GM20431 (cell line): Measurements from ENCODE around the gene CCDC69.
"Not testable (repeated sequence)": the region's sequence is repeated elsewhere in the genome, so short reads cannot be mapped to it uniquely, and the experiment has no call there.

Source experiments
- in situ Hi-C: fragments of 300-500 bp; cut with MseI, MboI; formaldehyde crosslinking; loops from one replicate; pipeline ENCODE4 v1.15.0; 2020; ENCODE audit warnings: low sequenced_read_pairs; ENCODE audit not compliant: unreplicated experiment

The CCDC69 gene, protein sequence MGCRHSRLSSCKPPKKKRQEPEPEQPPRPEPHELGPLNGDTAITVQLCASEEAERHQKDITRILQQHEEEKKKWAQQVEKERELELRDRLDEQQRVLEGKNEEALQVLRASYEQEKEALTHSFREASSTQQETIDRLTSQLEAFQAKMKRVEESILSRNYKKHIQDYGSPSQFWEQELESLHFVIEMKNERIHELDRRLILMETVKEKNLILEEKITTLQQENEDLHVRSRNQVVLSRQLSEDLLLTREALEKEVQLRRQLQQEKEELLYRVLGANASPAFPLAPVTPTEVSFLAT

DNA sequence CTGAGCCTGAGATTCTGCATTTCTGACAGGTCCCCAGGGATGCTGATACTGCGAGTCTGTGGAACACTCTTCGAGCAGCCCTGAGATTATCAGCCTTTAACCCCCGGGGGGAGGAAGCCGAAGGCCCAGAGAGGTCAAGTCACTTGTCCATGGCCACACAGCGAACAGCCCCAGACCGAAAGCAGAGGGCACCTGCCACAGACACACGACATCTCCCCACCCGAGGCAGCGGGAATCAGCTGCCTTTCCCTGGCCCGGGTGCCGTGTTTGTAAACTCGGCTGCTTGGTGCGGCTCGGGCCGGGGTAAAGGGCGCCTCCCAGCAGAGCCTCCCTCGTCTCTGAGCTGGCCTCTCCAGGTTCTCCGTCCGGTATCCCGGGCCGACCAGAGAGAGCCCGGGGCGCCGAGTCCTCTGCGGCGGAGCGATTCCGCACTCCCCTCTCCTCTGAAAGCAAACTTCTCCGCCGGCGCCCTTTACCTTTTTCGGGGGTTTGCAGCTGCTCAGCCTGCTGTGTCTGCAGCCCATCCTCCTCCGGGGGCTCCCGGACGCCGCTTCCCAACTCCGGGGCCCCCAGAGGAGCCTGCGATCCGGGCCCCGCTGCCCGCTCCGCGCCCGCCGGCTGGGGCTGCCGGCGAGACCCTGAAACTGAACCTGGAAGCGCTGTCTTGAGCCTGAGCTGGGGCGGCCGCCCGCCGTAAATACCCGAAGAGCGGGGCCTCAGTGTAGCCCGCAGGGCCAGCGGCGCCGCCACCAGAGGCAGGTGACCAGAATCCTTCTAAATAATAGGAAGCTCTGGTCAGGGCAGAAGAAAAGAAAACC lies at the start of gene CCDC69:
Gene CCDC69, minus strand, starts transcription at position 646 of the 818 bp plus-strand sequence. Its CDS starts 122 bp downstream, at position 524.
- in situ Hi-C loops = no loop called here

DNA sequence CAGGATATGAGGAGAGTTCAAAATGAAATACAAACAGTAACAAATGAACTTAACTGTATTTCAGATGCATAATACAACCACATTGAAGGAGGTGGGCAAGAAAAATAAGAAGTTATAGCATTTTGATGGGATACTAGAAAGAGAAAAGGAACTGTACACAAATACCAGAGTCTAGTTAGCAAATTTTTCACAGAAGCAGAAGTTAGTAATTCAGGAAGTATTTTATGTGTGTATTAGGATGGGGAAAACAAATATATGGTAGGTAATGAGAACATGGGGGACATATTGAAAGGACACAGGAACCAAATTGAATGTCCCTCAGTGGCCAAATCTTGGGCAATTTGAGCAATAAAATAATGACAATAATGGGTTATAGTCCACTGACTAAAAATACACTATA lies 47.4 kb upstream of the CCDC69 start:
- in situ Hi-C loops = no loop called here

DNA sequence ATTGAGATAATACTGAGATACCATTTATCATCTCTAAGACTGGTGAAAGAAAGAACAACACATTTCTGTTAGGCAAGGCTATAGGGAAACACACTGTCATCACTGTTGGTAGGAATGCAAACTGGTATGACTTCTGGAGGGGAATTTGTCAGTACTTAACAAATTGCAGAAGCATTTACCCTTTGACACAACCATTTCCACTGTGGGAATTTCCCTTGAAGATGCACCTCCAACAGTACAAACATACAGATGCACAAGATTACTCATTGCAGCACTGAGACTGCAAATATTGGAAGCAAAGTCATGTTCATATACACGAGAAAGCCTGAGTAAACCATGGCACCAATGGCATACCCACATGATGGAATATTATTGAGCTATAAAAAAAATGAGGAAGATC lies 46.7 kb upstream of the CCDC69 start:
- in situ Hi-C loops = no loop called here

DNA sequence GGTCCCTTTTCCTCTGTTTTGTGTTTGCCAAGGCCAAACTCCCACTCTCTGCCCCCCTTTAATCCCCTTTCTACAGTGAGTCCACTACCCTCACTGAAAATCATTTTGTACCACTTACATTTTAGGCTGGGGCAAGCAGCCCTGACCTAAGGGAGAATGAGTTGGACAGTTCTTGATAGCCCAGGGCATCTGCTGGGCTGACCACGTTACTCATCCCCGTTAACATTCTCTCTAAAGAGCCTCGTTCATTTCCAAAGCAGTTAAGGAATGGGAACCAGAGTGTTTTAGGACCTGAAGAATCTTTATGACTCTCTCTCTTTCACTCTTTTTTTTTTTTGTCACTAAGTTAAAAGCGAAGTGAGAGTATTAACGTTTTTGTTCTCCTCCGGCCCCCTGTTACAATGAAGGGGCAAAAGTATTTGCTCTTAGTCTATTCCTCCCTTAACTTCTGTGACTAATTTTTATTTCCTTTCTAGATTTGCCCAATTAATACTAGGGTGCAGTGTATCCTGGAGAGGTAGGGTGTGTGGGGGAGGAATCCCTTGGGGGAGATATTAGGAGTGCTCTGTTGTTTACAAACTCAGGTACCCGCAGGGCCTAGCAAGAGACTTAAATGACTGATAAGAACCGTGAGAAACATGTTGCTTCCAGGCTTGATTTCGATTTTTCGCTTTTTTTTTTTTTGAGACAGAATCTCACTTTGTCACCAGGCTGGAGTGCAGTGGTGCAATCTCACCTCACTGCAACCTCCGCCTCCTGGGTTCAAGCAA lies 43.8 kb upstream of the CCDC69 start:
- in situ Hi-C loops = no loop called here

DNA sequence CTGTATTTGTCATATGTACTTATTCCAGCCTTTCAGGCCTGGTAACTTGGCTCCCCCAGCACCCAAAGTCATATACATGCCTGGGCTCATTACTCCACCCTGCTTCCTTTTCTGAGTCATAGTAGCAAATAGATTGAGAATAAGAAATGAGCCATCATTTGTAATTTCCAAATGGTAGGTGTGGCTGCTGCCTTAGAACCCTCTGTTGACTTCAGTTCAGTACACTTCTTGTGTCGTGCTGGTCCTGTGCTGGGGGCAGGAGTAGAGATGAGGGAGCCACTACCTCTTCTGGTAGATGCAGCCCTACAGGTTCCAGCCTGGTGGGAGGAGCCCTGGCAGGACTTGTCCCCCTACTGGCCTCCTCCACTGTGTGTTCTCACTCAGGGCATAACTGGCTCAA lies 40.2 kb upstream of the CCDC69 start:
- in situ Hi-C loops = no loop called here

DNA sequence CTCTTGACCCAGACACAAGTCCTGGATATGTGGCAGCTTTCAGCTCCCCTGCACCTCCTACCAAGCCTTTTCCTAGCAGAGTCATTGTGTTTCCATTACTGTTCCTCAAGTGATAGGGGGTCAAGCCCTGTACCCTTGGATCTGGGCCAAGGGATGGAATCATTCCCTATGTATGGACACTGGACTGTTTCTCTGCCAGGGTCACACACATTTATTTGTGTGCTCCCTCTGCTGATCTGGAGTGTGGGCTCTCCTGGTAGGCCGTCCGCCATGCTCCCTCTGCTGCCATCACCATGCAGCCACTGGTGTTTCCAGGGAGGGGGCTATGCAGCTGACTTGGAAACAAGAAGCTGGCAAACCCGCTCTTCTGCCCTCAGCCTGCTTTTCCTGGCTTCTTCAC lies 38.6 kb upstream of the CCDC69 start:
- in situ Hi-C loops = no loop called here

DNA sequence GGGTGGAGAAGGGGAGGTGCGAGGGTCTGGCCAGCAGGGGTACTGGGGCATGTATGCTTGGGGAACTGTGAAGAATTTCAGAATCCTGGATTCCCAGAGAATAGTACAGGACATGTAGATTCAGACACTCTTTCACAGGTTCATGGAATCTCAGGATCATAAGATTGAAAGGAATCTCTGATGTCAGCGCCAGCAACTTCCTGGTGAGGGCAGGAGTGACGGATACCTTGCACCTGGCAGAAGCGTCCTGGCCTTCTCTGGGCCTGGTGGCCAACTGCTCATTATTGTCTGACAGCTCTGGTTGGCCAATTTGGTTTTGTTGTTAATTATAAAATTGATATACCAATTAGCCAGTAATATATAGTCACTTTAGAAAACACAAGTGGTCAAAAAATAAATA lies 36.0 kb upstream of the CCDC69 start:
- in situ Hi-C loops = no loop called here

DNA sequence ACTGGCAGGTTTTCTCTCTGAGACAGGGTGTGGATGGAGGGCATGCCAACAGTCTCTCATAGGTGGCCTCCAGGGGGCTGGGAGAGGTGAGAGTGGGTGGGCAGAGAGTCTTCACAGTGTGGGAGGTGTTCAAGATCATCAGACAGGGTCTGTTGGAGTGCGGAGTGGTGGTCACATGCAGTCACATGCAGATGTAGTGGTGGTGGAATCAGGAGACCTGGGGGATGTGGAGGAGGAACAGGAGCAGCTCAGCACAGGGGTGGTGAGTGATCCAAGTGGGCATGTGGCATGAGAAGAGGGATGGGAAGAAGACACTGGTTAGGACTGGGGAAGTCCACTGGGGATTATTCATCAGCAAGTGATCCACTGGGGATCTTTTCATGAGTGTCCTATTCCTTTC lies 34.9 kb upstream of the CCDC69 start:
- in situ Hi-C loops = no loop called here

DNA sequence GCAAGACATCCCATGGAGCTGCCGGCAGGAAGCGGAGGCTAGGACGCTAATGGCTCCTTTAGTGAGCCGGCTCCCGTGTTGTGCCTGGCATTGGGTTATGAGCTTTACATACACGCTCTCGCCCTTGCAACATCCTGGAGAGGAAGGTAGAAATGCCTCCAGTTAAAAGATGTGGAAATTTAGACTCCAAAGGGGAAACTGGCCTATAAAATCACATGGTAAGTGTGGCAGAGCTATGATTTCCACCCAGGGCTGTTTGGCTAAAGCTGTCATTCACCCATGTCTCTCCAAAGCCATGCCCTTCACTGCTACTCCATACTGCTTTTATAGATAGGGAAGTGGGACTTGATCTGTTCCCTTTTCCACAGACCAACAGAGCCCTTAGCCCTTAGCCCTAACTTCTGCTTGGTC lies 34.3 kb upstream of the CCDC69 start:
- in situ Hi-C loops = no loop called here

DNA sequence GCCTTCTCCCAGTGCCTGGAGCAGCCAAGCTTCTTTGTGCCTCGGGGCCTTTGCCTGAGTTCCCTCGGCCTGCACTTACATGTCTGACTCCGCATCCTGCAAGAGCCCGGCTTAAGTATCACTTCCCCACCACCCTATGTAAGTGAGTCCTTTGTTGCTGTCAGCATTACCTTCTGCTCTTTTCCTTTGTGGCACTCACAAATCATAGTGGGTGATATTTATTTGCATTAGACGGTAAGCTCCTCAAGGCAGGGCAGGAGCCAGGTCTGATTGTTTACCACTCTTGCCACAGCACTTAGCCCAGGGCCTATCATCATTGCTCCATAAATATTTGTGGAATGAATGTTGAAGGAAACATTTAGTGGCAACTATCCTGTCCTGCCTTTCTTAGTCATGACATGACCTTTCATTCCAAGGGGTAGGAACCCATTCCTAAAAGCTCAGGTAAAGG lies 33.9 kb upstream of the CCDC69 start:
- in situ Hi-C loops = no loop called here

DNA sequence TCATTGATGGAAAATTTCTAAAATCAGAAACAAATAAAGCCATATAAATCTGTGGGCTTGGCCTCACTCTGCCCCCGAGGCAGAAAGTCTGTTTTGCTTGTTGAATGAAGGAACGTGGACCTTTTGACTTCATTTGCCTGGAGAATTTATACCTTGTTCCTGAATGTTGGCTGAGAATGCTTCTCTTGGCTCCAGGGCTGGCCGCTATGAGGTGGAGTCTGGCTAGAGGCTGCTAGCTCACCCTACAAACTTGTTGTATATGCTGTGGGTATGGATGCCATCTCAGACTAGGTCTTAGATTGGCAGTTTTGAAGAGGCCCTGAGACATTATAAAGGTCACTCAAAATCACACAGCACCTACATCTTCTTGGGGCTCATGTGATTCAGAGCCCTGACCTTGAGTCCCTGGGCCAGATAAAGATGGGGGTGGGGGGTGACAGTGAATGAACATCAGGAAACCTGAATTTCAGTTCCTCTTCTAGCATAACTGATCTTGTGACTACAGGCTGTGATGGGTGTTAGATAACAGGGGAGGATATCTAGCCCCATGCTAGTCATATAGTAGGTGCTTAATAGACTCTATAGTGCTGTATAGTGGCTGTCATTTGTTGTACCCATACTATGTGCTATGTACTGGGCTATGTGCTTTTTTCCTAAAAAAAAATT lies 31.9 kb upstream of the CCDC69 start:
- in situ Hi-C loops = no loop called here

DNA sequence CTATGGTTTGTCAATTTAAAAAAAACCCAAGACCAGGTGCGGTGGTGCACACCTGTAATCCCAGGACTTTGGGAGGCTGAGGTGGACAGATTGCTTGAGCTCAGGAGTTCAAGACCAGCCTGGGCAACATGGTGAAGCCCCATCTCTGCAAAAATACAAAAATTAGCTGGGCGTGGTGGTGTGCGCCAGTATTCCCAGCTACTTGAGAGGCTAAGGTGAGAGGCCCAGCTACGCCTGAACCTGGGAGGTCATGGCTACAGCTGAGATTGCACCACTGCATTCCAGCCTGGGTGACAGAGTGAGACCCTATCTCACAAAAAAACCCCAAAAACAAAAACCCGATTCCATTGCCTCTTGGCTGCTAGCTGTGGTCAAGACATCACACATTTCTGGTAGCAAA lies 31.1 kb upstream of the CCDC69 start:
- in situ Hi-C loops = not testable (repeated sequence)

DNA sequence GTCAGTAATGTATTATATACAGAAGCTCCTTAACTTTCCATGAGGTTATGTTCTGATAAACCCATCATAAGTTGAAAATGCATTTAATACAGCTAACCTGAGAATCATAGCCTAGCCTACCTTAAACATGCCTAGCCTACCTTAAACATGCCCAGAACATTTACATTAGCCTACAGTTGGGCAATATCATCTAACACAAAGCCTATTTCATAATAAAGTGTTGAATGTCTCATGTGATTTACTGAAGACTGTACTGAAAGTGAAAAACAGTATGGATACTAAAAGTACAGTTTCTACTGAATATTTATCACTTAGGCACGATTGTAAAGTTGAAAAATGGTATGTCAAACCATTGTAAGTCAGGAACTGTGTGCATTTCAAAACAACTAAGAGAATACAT lies 30.7 kb upstream of the CCDC69 start:
- in situ Hi-C loops = no loop called here

DNA sequence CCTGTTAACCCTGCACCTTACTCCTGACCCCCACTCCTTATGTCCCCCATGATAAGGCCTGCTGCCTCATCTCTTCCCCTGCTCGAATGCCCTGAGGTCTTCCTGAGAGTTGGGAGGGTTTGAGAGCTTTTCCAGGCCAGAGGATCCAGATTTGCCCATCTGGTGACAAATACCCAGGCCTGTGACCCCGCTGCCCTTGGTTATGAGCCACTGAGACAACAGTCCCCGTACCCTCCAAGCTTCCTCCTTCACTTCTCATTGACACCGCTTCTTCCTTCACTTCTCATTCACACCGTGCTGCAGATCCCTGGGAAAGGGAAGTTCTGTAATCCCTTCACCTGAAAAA lies 29.7 kb upstream of the CCDC69 start:
- in situ Hi-C loops = no loop called here

DNA sequence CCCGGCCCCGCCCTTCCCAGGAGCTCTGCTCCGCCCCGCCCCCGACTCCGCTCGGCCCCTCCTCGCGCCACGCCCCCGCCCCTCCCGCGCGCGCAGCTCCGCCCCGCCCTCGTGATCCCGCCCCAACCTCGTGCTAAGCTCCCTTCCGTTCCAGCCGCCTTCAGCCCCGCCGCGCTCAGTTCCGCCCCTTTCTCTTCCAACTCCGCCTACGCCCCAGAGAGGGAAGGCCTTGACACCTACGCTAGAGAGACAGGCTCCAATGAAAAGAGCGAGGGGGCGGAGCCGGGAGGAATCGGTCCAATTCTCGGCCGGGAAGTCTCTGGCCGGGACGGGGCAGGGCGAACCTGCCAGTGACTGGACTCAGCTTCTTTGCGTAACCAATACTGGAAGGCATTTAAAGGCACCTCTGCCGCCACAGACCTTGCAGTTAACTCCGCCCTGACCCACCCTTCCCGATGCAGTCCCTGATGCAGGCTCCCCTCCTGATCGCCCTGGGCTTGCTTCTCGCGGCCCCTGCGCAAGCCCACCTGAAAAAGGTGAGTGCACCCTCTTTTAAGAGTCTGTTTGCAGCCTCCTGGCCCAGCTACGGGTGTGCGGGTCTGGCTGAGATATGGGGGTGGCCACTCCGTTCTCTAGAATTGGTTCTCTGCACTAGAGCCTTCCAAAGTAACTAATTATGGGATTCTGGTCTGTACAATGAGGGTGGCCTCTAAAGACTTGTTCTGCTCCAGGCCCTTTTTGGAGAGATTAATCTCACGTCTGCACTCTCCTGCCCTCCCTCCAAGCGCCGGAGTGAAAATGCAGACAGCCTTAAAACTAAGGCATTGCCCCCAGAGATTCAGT lies 29.1 kb upstream of the CCDC69 start, which contains the start of gene GM2A:
Gene GM2A, plus strand, starts transcription at position 424 of the 843 bp plus-strand sequence. Its CDS starts 32 bp downstream, at position 456.
- in situ Hi-C loops = no loop called here

DNA sequence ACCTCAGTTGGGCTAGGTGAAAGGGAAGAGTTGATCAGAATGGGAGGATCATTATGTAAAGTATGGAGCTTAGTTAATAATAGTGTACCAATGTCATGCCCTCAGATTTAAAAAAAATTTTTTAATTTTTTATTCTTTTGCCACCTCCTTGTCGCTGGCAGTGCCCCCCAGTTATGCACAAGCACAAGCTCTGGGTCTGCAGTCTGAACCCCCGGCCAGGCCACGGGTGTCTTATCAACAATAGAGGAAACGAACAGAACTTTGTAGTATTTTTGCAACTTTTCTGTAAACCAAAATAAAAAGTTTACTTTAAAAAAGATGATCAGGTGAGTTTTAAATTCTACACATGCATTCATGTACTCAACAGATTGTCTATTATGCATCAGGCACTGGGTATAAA lies 27.7 kb upstream of the CCDC69 start:
- in situ Hi-C loops = no loop called here

DNA sequence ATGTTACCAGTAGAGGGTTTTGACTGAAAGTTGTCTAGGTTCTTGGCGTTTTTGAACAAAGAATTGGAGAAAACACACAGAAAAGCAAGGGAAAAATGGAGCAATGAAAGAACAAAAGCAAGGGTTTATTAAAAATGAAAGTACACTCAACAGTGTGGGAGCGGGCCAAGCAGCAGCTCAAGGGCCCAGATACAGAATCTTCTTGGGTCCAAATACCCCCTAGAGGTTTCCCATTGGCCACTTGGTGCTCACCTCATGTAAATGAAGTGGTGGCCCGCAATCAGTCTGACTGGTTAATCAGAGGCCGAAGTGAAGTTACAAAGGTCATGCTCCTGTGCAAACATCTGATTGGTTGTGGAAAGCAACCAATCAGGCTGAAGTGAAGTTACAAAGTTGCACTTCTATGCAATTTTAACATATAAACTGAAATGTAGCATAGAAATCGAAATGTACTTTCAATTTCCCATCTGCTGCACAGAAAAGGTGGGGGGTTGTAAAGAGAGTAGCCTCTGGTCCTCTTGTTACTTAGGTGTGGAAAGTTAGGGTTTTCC lies 27.2 kb upstream of the CCDC69 start:
- in situ Hi-C loops = no loop called here

DNA sequence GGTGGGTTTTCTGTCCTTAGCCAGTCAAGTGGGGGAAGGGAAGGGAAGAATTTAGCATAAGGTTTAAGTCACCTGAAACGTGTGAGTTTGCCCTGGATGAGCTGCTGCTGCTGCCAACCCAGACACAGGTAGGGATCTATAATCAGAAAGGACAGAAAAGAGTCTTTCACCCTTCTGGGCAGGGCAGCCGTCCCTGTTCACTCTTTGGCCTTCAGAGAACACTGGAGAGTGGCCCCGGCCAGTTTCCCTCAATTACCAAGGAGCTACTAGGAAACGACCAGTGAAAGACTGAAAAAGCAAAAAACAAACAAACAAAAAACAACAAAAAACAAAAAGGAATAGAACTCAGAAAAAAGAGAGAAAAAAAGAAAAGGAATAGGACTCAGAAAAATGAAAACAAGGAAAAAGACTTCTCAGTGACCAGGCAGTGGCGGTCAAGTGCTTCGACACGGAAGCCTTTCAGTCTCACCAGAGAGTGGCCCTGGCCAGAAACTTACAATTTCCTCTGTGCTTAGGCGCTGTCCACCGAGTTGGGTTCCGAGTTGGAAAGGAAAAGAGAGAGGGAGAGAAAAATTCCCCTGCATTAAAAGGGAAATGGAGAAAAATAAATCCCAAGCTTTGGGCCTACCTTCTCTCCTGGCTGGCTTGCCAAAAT lies 26.6 kb upstream of the CCDC69 start:
- in situ Hi-C loops = no loop called here

DNA sequence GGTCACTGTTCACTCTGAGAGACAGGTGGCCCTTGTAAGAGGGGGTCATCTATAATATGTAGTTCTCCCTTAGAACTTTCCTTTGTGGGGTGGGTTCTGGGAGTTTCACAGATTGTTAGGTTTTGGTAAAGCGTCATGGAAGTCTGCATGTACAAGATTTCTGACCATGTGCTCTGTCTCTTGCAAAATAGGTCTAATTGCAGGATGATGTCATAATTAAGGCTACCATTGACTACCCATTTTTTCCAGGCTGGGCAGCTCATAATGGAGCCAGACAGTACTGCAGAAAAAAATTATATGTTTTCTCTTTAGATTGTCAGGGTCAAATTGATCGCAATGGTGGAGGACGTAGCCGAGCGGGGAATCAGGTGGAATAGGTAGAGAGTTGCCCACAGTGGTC lies 25.4 kb upstream of the CCDC69 start:
- in situ Hi-C loops = no loop called here
